Measurements from ENCODE around the gene SRSF11.
A peak's percentile ranks its signal among the peaks of the same experiment; 100 is the strongest.

The SRSF11 gene

GRCh38 chr1:70248729-70249128 is 27.5 kb downstream of the SRSF11 start:
- Mint-ChIP-seq H3K36me3 (peaks cover 81% of the 10 kb centered on the region), H3K9me3 (no peaks in the 10 kb centered on the region), H3K27me3 (no peaks in the 10 kb centered on the region), H3K4me1 (no peaks in the 10 kb centered on the region), H3K4me3 (no peak overlapping the region), H3K27ac (peak overlapping the region; percentile 37)
- no peak for ATAC-seq

DNA sequence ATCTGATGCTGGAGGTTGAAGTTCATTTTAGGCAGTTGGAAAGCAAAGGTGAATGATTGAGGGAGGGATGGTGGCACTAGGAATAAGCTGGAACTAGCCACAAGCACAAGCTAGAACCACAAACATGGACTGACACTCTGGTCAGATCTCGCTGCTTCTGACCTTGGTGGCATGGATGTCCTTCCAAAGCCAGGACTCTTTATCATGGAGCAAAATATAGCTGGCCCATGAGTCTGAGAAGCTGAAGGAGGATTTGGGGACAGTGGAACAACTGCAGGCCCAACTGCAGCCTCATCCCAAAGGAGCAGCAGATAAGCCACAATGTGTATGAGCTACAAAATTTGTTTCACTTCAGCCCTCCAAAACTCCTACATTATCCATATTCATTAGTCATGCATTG is 35.5 kb downstream of the SRSF11 start:
- no peak for ATAC-seq
- Mint-ChIP-seq H3K4me3 (no peak overlapping the region), H3K36me3 (peaks cover 22% of the 10 kb centered on the region)

DNA sequence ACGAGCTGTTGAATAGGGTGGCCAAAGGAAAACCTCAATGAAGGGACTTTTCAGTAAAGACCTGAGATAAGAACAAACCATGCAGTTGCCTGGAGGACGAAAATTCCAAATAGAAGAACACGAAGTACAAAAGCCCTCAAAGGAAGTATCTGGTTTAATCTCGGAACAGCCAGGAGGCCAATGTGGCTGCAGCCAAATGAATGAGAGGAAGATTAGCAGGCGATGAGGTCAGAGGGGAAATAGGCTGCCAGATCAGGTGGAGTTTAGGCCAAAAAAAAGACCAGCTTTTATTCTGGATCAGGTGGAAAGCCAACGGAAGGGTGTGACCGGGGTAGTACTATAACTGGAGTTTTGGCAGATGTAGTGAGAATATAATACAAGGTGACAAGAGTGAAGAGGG is 43.7 kb downstream of the SRSF11 start:
- Mint-ChIP-seq H3K4me3 (no peak overlapping the region), H3K4me1 (no peaks in the 10 kb centered on the region), H3K36me3 (peaks cover 47% of the 10 kb centered on the region), H3K27me3 (no peaks in the 10 kb centered on the region), H3K9me3 (peaks cover 5% of the 10 kb centered on the region), H3K27ac (no peak overlapping the region)
- no peak for ATAC-seq

More for the DNA sequence above, 35.5 kb downstream of the SRSF11 start:
- Mint-ChIP-seq H3K4me1 (no peaks in the 10 kb centered on the region), H3K27ac (no peak overlapping the region), H3K27me3 (no peaks in the 10 kb centered on the region), H3K9me3 (no peaks in the 10 kb centered on the region)

- H3K27me3 Mint-ChIP-seq = no peaks in the 10 kb centered on the region
- H3K36me3 Mint-ChIP-seq = peaks cover 50% of the 10 kb centered on the region
- H3K27ac Mint-ChIP-seq = no peak overlapping the region
Observed at GRCh38 chr1:70265946-70266345, 44.8 kb downstream of the SRSF11 start.

GRCh38 chr1:70277875-70278274 is 56.7 kb downstream of the SRSF11 start:
- no peak for ATAC-seq
- Mint-ChIP-seq H3K4me1 (no peaks in the 10 kb centered on the region), H3K36me3 (peaks cover 33% of the 10 kb centered on the region), H3K27ac (no peak overlapping the region), H3K4me3 (no peak overlapping the region), H3K9me3 (no peaks in the 10 kb centered on the region), H3K27me3 (no peaks in the 10 kb centered on the region)

More at GRCh38 chr1:70265946-70266345, 44.8 kb downstream of the SRSF11 start:
- Mint-ChIP-seq H3K9me3 (peaks cover 5% of the 10 kb centered on the region), H3K4me3 (no peak overlapping the region), H3K4me1 (no peaks in the 10 kb centered on the region)
- ATAC-seq = no peak

DNA sequence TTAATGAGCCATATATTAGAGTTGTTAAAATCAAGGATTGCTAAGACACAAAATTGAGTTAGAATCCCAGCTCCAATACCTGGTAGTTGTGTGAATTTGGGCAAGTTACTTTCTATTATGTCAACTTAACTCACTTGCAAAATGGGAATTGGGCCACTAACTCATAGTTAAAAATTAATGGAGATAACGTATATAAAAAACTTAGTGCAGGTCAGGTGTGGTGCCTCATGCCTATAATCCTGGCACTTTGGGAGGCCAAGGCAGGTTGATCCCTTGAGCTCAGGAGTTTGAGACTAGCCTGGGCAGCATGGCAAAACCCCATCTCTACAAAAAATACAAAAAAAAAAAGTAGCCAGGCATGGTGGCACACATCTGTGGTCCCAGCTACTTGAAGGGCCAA is 57.5 kb downstream of the SRSF11 start:
- ATAC-seq = no peak
- peaks cover 35% of the 10 kb centered on the region for H3K36me3 Mint-ChIP-seq
- no peaks in the 10 kb centered on the region for H3K4me1 Mint-ChIP-seq
- no peaks in the 10 kb centered on the region for H3K27me3 Mint-ChIP-seq
- no peak overlapping the region for H3K4me3 Mint-ChIP-seq
- H3K9me3 Mint-ChIP-seq = no peaks in the 10 kb centered on the region
- no peak overlapping the region for H3K27ac Mint-ChIP-seq

DNA sequence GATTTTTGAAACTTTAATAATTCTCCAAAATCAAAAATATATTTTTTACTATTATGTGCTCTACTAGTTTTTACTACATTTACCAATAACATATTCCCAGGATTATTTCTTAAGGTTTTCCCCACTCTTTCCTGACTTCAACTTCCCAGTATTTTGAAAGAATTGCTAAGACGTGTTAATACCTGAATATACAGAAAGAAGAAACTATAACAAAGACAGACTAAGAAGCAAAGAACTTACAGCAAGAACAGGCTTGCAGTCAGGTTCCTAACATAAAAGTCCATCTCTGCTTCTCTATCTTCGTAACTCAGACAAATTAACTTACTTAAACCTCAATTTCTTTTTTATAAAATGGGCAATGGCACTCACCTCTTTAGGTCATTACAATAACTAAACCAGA is 63.2 kb downstream of the SRSF11 start:
- Mint-ChIP-seq H3K27ac (peak overlapping the region; percentile 19), H3K36me3 (peaks cover 30% of the 10 kb centered on the region), H3K27me3 (no peaks in the 10 kb centered on the region), H3K4me3 (no peak overlapping the region), H3K9me3 (no peaks in the 10 kb centered on the region), H3K4me1 (no peaks in the 10 kb centered on the region)
- ATAC-seq = no peak

GRCh38 chr1:70286453-70286852 is 65.3 kb downstream of the SRSF11 start:
- ATAC-seq = no peak
- Mint-ChIP-seq H3K4me1 (no peaks in the 10 kb centered on the region), H3K36me3 (peaks cover 34% of the 10 kb centered on the region), H3K4me3 (no peak overlapping the region), H3K9me3 (no peaks in the 10 kb centered on the region), H3K27ac (no peak overlapping the region), H3K27me3 (no peaks in the 10 kb centered on the region)

DNA sequence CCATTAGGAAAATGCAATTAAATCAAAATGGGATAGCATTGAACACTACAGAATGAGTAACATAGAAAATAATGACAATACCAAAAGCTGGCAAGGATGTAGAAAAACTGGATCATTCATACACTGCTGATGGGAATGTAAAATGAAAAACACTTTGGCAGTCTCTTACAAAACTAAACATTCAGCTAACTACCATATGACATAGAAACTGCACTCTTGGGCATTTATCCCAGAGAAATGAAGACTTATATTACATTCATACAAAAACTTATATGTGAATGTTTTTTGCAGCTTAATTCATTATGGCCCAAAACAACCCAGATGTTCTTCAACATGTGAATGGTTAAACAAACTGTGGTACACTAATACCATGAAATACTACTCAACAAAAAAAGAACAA is 67.0 kb downstream of the SRSF11 start:
- H3K36me3 Mint-ChIP-seq = peaks cover 41% of the 10 kb centered on the region
- H3K27me3 Mint-ChIP-seq = no peaks in the 10 kb centered on the region
- no peak for ATAC-seq
- H3K4me3 Mint-ChIP-seq = no peak overlapping the region
- no peak overlapping the region for H3K27ac Mint-ChIP-seq
- H3K9me3 Mint-ChIP-seq = no peaks in the 10 kb centered on the region
- peaks cover 4% of the 10 kb centered on the region for H3K4me1 Mint-ChIP-seq

GRCh38 chr1:70290218-70290617 is 69.0 kb downstream of the SRSF11 start:
- no peak for ATAC-seq
- Mint-ChIP-seq H3K36me3 (peaks cover 49% of the 10 kb centered on the region), H3K9me3 (no peaks in the 10 kb centered on the region), H3K27me3 (no peaks in the 10 kb centered on the region), H3K4me3 (no peak overlapping the region), H3K27ac (no peak overlapping the region), H3K4me1 (peaks cover 23% of the 10 kb centered on the region)

DNA sequence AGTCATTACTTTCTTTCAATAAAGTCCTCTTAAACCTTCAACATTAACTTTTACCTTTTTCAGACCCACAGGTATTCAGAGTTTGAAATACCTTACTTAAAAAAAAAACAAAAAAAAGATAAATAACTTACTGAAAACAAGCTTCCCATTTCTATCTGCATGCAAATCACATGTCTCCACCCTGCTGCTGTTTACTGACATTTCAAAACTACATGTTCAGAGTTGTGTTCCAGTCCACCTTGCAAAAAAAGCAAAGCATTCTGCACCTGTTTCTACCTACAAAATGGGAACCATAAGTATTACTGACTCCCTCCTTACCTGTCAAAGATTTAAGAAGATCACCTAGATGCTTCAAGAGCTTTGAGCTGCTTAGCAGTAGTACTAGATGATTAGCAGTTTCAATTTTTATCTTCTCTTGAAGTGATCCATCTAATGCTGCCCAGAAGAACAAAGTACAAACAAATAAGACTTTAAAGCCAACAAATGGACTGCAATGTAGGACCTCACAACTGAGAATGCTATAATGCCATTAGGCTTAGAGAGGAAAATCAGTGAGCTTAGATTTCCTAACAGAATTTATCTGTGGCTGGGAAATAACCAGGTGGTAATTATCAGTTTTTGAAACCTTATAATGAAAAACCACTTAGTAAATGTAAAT is 72.1 kb downstream of the SRSF11 start:
- Mint-ChIP-seq H3K27ac (peak overlapping the region; percentile 63), H3K27me3 (no peaks in the 10 kb centered on the region), H3K4me3 (no peak overlapping the region), H3K9me3 (no peaks in the 10 kb centered on the region), H3K4me1 (peaks cover 23% of the 10 kb centered on the region), H3K36me3 (peaks cover 48% of the 10 kb centered on the region)
- ATAC-seq = no peak

DNA sequence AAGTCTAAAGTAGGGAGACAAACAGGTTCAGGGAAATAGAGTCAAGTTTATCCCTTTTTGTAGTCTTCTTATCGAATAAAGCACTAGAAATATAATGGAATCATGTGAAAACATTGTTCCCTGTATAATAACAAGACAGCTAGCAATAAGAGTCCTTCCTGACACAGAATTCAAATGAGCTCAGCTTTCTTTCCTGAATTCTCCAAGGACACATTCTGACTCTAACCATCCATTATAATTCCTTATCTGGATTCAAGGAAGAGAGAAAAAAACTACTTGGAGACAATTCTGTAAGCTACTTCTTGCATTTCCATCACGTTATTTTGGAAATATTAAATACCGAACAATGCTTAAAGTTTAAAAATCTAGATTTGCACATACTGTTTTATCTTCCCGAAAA is 74.6 kb downstream of the SRSF11 start:
- Mint-ChIP-seq H3K4me3 (no peak overlapping the region), H3K4me1 (peaks cover 23% of the 10 kb centered on the region), H3K27ac (no peak overlapping the region), H3K9me3 (no peaks in the 10 kb centered on the region), H3K36me3 (peaks cover 49% of the 10 kb centered on the region), H3K27me3 (no peaks in the 10 kb centered on the region)
- no peak for ATAC-seq

DNA sequence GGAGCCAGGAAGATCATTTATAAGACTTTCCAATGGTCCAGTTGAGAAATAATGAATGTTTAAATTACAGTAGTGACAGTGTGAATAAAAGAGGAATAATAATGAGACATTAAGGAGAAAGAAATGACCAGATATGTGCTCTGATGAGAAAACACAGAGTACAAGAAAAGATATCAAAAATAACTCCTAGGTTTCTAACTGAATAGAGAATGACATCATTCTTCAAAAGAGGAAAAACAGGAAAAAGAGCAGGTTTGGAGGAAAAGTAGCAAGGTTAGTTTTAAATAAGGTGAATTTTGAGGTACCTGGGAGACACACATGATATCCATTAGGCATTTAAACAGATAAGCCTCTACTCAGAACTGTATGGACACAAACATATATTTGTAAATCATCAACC is 78.3 kb downstream of the SRSF11 start:
- no peak for ATAC-seq
- Mint-ChIP-seq H3K9me3 (no peaks in the 10 kb centered on the region), H3K27me3 (no peaks in the 10 kb centered on the region), H3K4me3 (no peak overlapping the region), H3K27ac (peak overlapping the region; percentile 0), H3K36me3 (peaks cover 36% of the 10 kb centered on the region), H3K4me1 (peaks cover 6% of the 10 kb centered on the region)

Measured in stimulated activated memory B cell treated with anti-CD40 and anti-IgM and Interleukin-4, amounts not matched to agents 10 μg/mL and 1 μg/mL and 100 μg/mL, for 72 hours (primary cell).